IMR-90 (cell line): ENCODE measurements around the gene SF3A2. TPM values are rescaled to one million over a fixed set of nuclear protein-coding genes. Genes with fewer than 3 reads are reported as not detected.
A peak's percentile ranks its signal among the peaks of the same experiment; 100 is the strongest.

Experiments used
- ATAC-seq: fragments of 200-7000 bp; cut with Tn5 transposase; 2 replicates; pipeline ENCODE4 v1.9.1; 2020; ENCODE audit warnings: low read depth, mild to moderate bottlenecking, moderate library complexity
- BruUV-seq: library from RNA; stranded (reverse); fragments of 400-500 nt; replicated peaks from 2 replicates; lab custom pipeline; 2021; lab: Mats Ljungman, UMichigan
- CTCF ChIA-PET: fragments of 300-600 bp; formaldehyde crosslinking; extraction: SDS; loops from one replicate; lab custom pipeline; 2021; ENCODE audit warnings: antibody characterized with exemption; lab: Yijun Ruan, JAX
- POLR2A ChIA-PET: fragments of 300-600 bp; sonication (Branson Sonifier 250); formaldehyde crosslinking; loops from one replicate; lab custom pipeline; 2022; ENCODE audit warnings: antibody characterized with exemption; ENCODE audit not compliant: unreplicated experiment; lab: Charles Lee
- DNase-seq: peaks from one replicate; pipeline ENCODE4 v3.0.0; 2013
- H2AFZ ChIP-seq: replicated peaks from 2 replicates; pipeline ENCODE3; 2013; ENCODE audit warnings: low read length, mild to moderate bottlenecking; ENCODE audit not compliant: poor library complexity
- H2AK5ac ChIP-seq: 2 replicates; pipeline ENCODE4 v1.6.1; 2013; ENCODE audit warnings: low read depth, low read length, inconsistent platforms
- H2AK9ac ChIP-seq: replicated peaks from 2 replicates; pipeline ENCODE3; 2013; ENCODE audit warnings: mild to moderate bottlenecking, low read depth, low read length, moderate library complexity; ENCODE audit not compliant: poor library complexity
- H2BK120ac ChIP-seq: 2 replicates; pipeline ENCODE4 v1.6.1; 2013; ENCODE audit warnings: low read depth, low read length, inconsistent platforms
- H2BK15ac ChIP-seq: 3 replicates; pipeline ENCODE4 v1.6.1; 2013; ENCODE audit warnings: low read depth, low read length, inconsistent platforms
- H2BK20ac ChIP-seq: 2 replicates; pipeline ENCODE4 v1.6.1; 2013; ENCODE audit warnings: low read depth, mild to moderate bottlenecking, inconsistent platforms, low read length, moderate library complexity
- H2BK5ac ChIP-seq: 2 replicates; pipeline ENCODE4 v1.6.1; 2013; ENCODE audit warnings: mild to moderate bottlenecking, low read depth, low read length, inconsistent platforms; ENCODE audit not compliant: poor library complexity, severe bottlenecking
- H3K14ac ChIP-seq: replicated peaks from 2 replicates; pipeline ENCODE4 v1.6.1; 2013; ENCODE audit warnings: low read depth, low read length, inconsistent platforms
- H3K18ac ChIP-seq: 2 replicates; pipeline ENCODE4 v1.6.1; 2013; ENCODE audit warnings: low read depth, low read length, control low read depth
- H3K23ac ChIP-seq: 2 replicates; pipeline ENCODE4 v1.6.1; 2013; ENCODE audit warnings: low read depth, low read length, inconsistent platforms
- H3K27ac ChIP-seq: 2 replicates; pipeline ENCODE4 v1.5.1; 2013; ENCODE audit warnings: mild to moderate bottlenecking, control low read depth, low read length; ENCODE audit not compliant: insufficient read depth
- H3K27me3 ChIP-seq: 2 replicates; pipeline ENCODE4 v1.6.1; 2013; ENCODE audit warnings: low read length; ENCODE audit not compliant: control insufficient read depth, insufficient read depth
- H3K36me3 ChIP-seq: 2 replicates; pipeline ENCODE4 v1.6.1; 2013; ENCODE audit warnings: low read length, mixed read lengths; ENCODE audit not compliant: control insufficient read depth, insufficient read depth
- H3K4ac ChIP-seq: 2 replicates; pipeline ENCODE4 v1.6.1; 2013; ENCODE audit warnings: low read depth, low read length, inconsistent platforms
- H3K4me1 ChIP-seq: 2 replicates; pipeline ENCODE4 v1.6.1; 2013; ENCODE audit warnings: low read length, mixed read lengths; ENCODE audit not compliant: control insufficient read depth, insufficient read depth
- H3K4me2 ChIP-seq: 2 replicates; pipeline ENCODE4 v1.6.1; 2013; ENCODE audit warnings: low read depth, mild to moderate bottlenecking, control low read depth, low read length, moderate library complexity
- H3K4me3 ChIP-seq: 2 replicates; pipeline ENCODE4 v1.5.1; 2013; ENCODE audit warnings: low read depth, mild to moderate bottlenecking, control low read depth, low read length, moderate library complexity; ENCODE audit not compliant: insufficient read depth
- H3K56ac ChIP-seq: 2 replicates; pipeline ENCODE4 v1.6.1; 2013; ENCODE audit warnings: low read length, inconsistent platforms; ENCODE audit not compliant: insufficient read depth; ENCODE audit errors: extremely low read depth
- H3K79me1 ChIP-seq, 2 experiments: 2 replicates each; pipeline ENCODE4 v1.6.1; 2013; ENCODE audit warnings: low read length in 2 of 2, inconsistent platforms in 1 of 2, low read depth in 1 of 2
- H3K9ac ChIP-seq: 2 replicates; pipeline ENCODE4 v1.6.1; 2013; ENCODE audit warnings: low read depth, low read length, control low read depth
- H3K9me1 ChIP-seq: 2 replicates; pipeline ENCODE4 v1.6.1; 2013; ENCODE audit warnings: low read length, inconsistent platforms; ENCODE audit not compliant: insufficient read depth
- H3K9me3 ChIP-seq: 2 replicates; pipeline ENCODE4 v1.6.1; 2013; ENCODE audit warnings: low read length; ENCODE audit not compliant: control insufficient read depth, insufficient read depth
- H4K20me1 ChIP-seq: 2 replicates; pipeline ENCODE4 v1.6.1; 2013; ENCODE audit warnings: low read length, inconsistent platforms; ENCODE audit not compliant: insufficient read depth
- H4K5ac ChIP-seq: 2 replicates; pipeline ENCODE4 v1.6.1; 2013; ENCODE audit warnings: mild to moderate bottlenecking, low read depth, low read length, control low read depth
- H4K8ac ChIP-seq, 2 experiments: 2 replicates each; pipeline ENCODE4 v1.6.1; 2013; ENCODE audit warnings: low read depth in 2 of 2, low read length in 2 of 2, control low read depth in 1 of 2, inconsistent platforms in 1 of 2
- H4K91ac ChIP-seq: 2 replicates; pipeline ENCODE4 v1.6.1; 2013; ENCODE audit warnings: low read depth, low read length, inconsistent platforms; ENCODE audit not compliant: insufficient read depth
- BHLHE40 ChIP-seq: fragments of 150-350 bp; IDR thresholded peaks from 2 replicates; pipeline ENCODE4 v1.6.1; 2016; ENCODE audit warnings: mild to moderate bottlenecking, low read depth, low read length
- CHD1 ChIP-seq: IDR thresholded peaks from 2 replicates; pipeline ENCODE4 v1.6.1; 2012; ENCODE audit warnings: low read depth, low read length, improper control_type of control experiment
- MAFK ChIP-seq: IDR thresholded peaks from 2 replicates; pipeline ENCODE4 v1.6.1; 2012; ENCODE audit warnings: low read depth, low read length, improper control_type of control experiment
- MAZ ChIP-seq: IDR thresholded peaks from 2 replicates; pipeline ENCODE4 v1.6.1; 2012; ENCODE audit warnings: low read depth, mild to moderate bottlenecking, low read length, improper control_type of control experiment, moderate library complexity, borderline replicate concordance
- MXI1 ChIP-seq: IDR thresholded peaks from 2 replicates; pipeline ENCODE4 v1.6.1; 2012; ENCODE audit warnings: low read depth, mild to moderate bottlenecking, low read length, moderate library complexity, borderline replicate concordance
- POLR2A ChIP-seq: IDR thresholded peaks from 2 replicates; pipeline ENCODE4 v1.6.1; 2012; ENCODE audit warnings: mild to moderate bottlenecking, low read depth, low read length
- RCOR1 ChIP-seq: IDR thresholded peaks from 2 replicates; pipeline ENCODE4 v1.6.1; 2012; ENCODE audit warnings: mild to moderate bottlenecking, low read length, improper control_type of control experiment; ENCODE audit not compliant: insufficient replicate concordance
- RFX5 ChIP-seq: IDR thresholded peaks from 2 replicates; pipeline ENCODE4 v1.8.0; 2012; ENCODE audit warnings: low read depth, mild to moderate bottlenecking, low read length, moderate library complexity
- SMC3 ChIP-seq: fragments of 150-350 bp; IDR thresholded peaks from 2 replicates; pipeline ENCODE4 v1.6.1; 2016; ENCODE audit warnings: low read depth, mild to moderate bottlenecking, antibody characterized with exemption, low read length, moderate library complexity
- WGBS, 2 experiments: methylation state at CpG; one replicate each; pipeline versions ENCODE4 v1.1.5 to v1.1.7; 2013; ENCODE audit warnings: missing lambda C conversion rate in 2 of 2; ENCODE audit not compliant: insufficient read length in 1 of 2; ENCODE audit errors: extremely low coverage in 2 of 2; 5-methylcytosine and 5-hydroxymethylcytosine counted together
- dilution Hi-C: fragments of 300-500 bp; cut with HindIII; formaldehyde crosslinking; loops from one replicate; pipeline ENCODE4 v1.14.3; 2018; ENCODE audit warnings: low sequenced_read_pairs; ENCODE audit not compliant: unreplicated experiment
- in situ Hi-C: fragments of 300-500 bp; cut with MboI; formaldehyde crosslinking; loops from 3 replicates; pipeline ENCODE4 v1.14.3; 2019; ENCODE audit warnings: low sequenced_read_pairs, inconsistent platforms, mixed read lengths
- intact Hi-C: fragments of 100-400 bp; cut with micrococcal nuclease; formaldehyde crosslinking; loops from 2 replicates; pipeline ENCODE4 v1.10.0; 2022
- polyA plus RNA-seq, 3 experiments: library from polyadenylated mRNA; depleted of rRNA; stranded (reverse); fragments of >200 nt; gene quantifications; 2 replicates each; pipeline ENCODE4 v1.2.3, GENCODE V29; 2012; ENCODE audit warnings: low replicate concordance in 1 of 3
- total RNA-seq: library from RNA; depleted of rRNA; stranded (reverse); fragments of >200 nt; gene quantifications from 2 replicates; pipeline ENCODE4 v1.2.3, GENCODE V29; 2012
- TF ChIP-seq, protein P1 (sequence below): conservative IDR thresholded peaks from 2 replicates; pipeline ENCODE4 v1.5.1; 2012; ENCODE audit warnings: mild to moderate bottlenecking, low read depth, low read length, improper control_type of control experiment
- TF ChIP-seq, protein P2 (sequence below): fragments of 150-350 bp; IDR thresholded peaks from 2 replicates; pipeline ENCODE4 v1.6.1; 2016; ENCODE audit warnings: low read depth, mild to moderate bottlenecking, low read length, moderate library complexity, borderline replicate concordance

The SF3A2 gene
- total and polyA plus RNA-seq, 2 of the 4 experiments (the other 2 are of a cell fraction): 4.8 to 34.5 TPM

DNA sequence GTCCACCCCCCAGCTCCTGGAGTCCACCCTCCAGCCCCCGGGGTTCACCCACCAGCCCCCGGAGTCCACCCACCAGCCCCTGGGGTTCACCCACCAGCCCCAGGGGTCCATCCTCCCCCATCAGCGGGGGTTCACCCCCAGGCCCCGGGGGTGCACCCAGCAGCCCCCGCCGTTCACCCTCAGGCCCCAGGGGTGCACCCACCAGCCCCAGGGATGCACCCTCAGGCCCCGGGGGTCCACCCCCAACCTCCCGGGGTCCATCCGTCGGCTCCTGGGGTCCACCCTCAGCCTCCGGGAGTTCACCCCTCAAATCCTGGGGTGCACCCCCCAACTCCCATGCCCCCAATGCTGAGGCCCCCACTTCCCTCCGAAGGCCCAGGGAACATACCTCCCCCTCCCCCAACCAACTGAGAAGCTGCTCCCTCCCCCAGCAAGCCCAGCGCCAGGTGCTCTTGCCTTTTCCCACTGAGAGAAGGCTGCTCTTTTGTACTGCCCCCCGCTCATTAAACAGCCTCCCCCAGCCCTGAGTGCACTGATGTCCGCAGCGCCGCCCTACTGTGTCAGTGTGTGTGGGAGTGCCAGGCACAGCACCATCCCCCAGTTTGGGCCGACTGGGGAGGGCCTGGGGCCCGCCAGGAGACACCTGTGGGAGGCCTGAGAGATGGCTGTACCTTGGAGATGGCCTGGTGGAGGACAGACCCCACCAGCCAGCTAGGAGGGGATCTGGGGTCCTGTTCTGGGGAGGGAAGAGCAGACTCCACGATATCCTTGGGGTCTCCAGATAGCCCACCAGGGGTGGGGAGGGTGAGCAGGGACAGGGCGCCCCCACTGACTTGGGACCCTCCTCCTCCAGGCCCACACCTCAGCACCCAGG lies 11.7 kb downstream of the SF3A2 start (continued):
- no peak for TF ChIP-seq RFX5

DNA sequence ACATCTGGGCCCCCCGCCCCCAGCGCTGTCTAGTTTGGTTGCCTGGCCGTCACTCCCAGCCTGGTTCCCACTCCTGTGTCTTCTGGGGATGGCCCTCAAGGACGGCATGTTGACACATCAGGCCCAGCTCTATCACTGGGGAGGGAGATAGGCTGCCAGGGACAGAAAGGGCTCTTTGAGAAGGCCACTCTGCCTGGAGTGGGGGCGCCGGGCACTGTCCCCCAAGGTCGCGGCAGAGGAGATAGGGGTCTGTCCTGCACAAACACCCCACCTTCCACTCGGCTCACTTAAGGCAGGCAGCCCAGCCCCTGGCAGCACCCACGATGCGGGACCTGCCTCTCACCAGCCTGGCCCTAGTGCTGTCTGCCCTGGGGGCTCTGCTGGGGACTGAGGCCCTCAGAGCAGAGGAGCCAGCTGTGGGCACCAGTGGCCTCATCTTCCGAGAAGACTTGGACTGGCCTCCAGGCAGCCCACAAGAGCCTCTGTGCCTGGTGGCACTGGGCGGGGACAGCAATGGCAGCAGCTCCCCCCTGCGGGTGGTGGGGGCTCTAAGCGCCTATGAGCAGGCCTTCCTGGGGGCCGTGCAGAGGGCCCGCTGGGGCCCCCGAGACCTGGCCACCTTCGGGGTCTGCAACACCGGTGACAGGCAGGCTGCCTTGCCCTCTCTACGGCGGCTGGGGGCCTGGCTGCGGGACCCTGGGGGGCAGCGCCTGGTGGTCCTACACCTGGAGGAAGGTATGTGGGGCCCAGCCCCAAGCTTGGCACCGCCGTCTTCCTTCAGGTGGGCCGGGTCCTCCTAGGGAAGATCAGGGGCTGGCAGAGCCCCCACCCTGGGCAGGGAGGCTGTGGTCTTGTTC lies 12.6 kb downstream of the SF3A2 start, which contains the start of gene AMH:
Gene AMH, plus strand, starts transcription at position 314 of the 857 bp plus-strand sequence. Its CDS starts 10 bp downstream, at position 324.
- H2BK20ac ChIP-seq: no peak within 1 kb of the TSS
- H3K4me2 ChIP-seq: no peak within 1 kb of the TSS
- no peaks in the 10 kb centered on the region for H3K9me3 ChIP-seq
- no peak within 1 kb of the TSS for H3K18ac ChIP-seq
- H3K9ac ChIP-seq: no peak within 1 kb of the TSS
- H3K27me3 ChIP-seq: peaks cover 36% of the 10 kb centered on the region
- H2BK120ac ChIP-seq: no peak within 1 kb of the TSS
- peaks cover 51% of the 10 kb centered on the region for H4K20me1 ChIP-seq
- DNase-seq (no peak), ATAC-seq (no peak; the same call in 1 of the 2 replicates)
- BruUV-seq: no TSS peak
- dilution Hi-C loops (no loop called here), intact Hi-C loops (no loop called here), in situ Hi-C loops (no loop called here)
- H3K4me1 ChIP-seq: peaks cover 4% of the 10 kb centered on the region; the same call in 1 of the 2 replicates
- H2AK5ac ChIP-seq: no peak within 1 kb of the TSS
- no peak within 1 kb of the TSS for H3K27ac ChIP-seq
- H3K79me1 ChIP-seq: peaks cover 0 to 16% of the 10 kb centered on the region in 2 experiments; a peak in 1 of 4 replicates
- no peak within 1 kb of the TSS for H3K23ac ChIP-seq
- H2AK9ac ChIP-seq: peak within 1 kb of the TSS; percentile 42
- H3K9me1 ChIP-seq: no peaks in the 10 kb centered on the region
- no peak within 1 kb of the TSS for H4K91ac ChIP-seq
- H2BK15ac ChIP-seq: no peak within 1 kb of the TSS
- no peak within 1 kb of the TSS for H2BK5ac ChIP-seq
- H4K5ac ChIP-seq: no peak within 1 kb of the TSS
- no peak within 1 kb of the TSS for H2AFZ ChIP-seq
- H3K36me3 ChIP-seq: peaks cover 43% of the 10 kb centered on the region
- CTCF ChIA-PET: no interaction called here
- 75% methylated on average over 17 of the region's 27 CpGs; no CpG with 5 or more reads in 1 of the 2 experiments for WGBS, 2 experiments
- H3K4ac ChIP-seq: no peak within 1 kb of the TSS
- POLR2A ChIA-PET: no interaction called here
- no peak within 1 kb of the TSS for H3K14ac ChIP-seq
- H3K4me3 ChIP-seq: no peak within 1 kb of the TSS
- H4K8ac ChIP-seq: no peak within 1 kb of the TSS
- no peak within 1 kb of the TSS for H3K56ac ChIP-seq
- no peak for TF ChIP-seq MXI1
- no peak for TF ChIP-seq MAFK
- no peak for TF ChIP-seq BHLHE40
- no peak for TF ChIP-seq POLR2A
- no peak for TF ChIP-seq SMC3
- no peak for TF ChIP-seq CHD1
- TF ChIP-seq, protein P1, sequence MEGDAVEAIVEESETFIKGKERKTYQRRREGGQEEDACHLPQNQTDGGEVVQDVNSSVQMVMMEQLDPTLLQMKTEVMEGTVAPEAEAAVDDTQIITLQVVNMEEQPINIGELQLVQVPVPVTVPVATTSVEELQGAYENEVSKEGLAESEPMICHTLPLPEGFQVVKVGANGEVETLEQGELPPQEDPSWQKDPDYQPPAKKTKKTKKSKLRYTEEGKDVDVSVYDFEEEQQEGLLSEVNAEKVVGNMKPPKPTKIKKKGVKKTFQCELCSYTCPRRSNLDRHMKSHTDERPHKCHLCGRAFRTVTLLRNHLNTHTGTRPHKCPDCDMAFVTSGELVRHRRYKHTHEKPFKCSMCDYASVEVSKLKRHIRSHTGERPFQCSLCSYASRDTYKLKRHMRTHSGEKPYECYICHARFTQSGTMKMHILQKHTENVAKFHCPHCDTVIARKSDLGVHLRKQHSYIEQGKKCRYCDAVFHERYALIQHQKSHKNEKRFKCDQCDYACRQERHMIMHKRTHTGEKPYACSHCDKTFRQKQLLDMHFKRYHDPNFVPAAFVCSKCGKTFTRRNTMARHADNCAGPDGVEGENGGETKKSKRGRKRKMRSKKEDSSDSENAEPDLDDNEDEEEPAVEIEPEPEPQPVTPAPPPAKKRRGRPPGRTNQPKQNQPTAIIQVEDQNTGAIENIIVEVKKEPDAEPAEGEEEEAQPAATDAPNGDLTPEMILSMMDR: no peak
- no peak for TF ChIP-seq MAZ
- TF ChIP-seq, protein P2, sequence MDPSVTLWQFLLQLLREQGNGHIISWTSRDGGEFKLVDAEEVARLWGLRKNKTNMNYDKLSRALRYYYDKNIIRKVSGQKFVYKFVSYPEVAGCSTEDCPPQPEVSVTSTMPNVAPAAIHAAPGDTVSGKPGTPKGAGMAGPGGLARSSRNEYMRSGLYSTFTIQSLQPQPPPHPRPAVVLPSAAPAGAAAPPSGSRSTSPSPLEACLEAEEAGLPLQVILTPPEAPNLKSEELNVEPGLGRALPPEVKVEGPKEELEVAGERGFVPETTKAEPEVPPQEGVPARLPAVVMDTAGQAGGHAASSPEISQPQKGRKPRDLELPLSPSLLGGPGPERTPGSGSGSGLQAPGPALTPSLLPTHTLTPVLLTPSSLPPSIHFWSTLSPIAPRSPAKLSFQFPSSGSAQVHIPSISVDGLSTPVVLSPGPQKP: no peak
- no peak for TF ChIP-seq RFX5
- TF ChIP-seq RCOR1: no peak
